Measurements from ENCODE around the gene IGSF9B.

IGSF9B gene

DNA sequence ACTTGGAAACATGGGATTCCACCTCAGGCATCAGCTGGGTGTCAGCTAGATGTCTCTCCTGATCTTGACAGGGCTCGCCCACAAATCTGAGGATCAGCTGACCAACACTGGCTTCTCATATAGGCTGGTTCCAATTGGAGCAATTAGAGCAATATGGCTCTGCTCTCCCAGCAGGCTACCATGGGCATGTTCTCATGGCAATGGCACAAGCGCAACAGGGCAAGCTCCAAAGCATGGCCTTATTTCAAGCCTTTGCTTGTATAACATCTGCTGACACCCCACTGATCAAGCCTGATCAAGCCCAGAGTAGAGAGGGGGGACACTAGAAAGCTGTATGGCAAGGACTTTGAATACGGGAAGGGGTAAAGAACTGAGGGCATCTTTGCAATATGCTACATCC, 70.7 kb downstream of the IGSF9B start:
- no peak for DNase-seq (ENCODE audit: low read depth in 1 of 2, low spot score in 1 of 2)

GRCh38 chr11:133872160-133872559, 84.6 kb downstream of the IGSF9B start:
- DNase-seq (ENCODE audit: low read depth in 1 of 2, low spot score in 1 of 2) = no peak

DNA sequence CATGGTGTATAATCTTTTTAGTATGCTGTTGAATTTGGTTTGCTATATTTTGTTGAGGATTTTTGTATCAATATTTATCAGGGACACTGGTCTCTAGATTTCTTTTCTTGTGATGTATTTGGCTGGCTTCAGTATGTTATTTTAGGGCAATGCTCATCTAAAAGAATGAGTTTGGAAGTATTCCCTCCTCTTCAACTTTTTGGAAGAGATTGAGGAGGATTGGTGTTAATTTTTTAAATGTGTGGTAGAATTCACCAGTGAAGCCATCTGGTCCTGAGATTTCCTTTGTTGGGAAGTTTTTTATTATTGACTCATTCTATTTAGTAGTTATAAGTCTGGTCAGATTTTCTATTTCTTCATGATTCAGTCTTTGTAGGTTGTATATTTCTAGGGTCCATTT, 89.3 kb downstream of the IGSF9B start:
- no peak for DNase-seq (ENCODE audit: low read depth in 1 of 2, low spot score in 1 of 2)

GRCh38 chr11:133865466-133865865, 91.3 kb downstream of the IGSF9B start:
- no peak for DNase-seq (ENCODE audit: low read depth in 1 of 2, low spot score in 1 of 2)

- no peak for DNase-seq (ENCODE audit: low read depth in 1 of 2, low spot score in 1 of 2)
These were observed 92.0 kb downstream of the IGSF9B start for GRCh38 chr11:133864756-133865155.

- DNase-seq (ENCODE audit: low read depth in 1 of 2, low spot score in 1 of 2) = no peak
These were observed 96.6 kb downstream of the IGSF9B start for GRCh38 chr11:133860151-133860550.
